Stomach smooth muscle (tissue), 2 donors: Measurements from ENCODE around the gene PPP1R15A.
"Not testable (repeated sequence)": the region's sequence is repeated elsewhere in the genome, so short reads cannot be mapped to it uniquely, and the experiment has no call there.

Experiments
- H3K27ac ChIP-seq: one replicate; pipeline ENCODE4 v1.7.0; 2013; ENCODE audit warnings: mild to moderate bottlenecking, low read length, inconsistent platforms
- H3K27me3 ChIP-seq, 2 donors: one replicate each; pipeline ENCODE4 v1.7.0; 2013; ENCODE audit warnings: low read length in 2 of 2; ENCODE audit not compliant: insufficient read depth in 2 of 2, control insufficient read depth in 1 of 2
- H3K36me3 ChIP-seq, 2 donors: one replicate each; pipeline ENCODE4 v1.7.0; 2013; ENCODE audit warnings: low read length in 2 of 2; ENCODE audit not compliant: control insufficient read depth in 2 of 2, insufficient read depth in 2 of 2
- H3K4me1 ChIP-seq: one replicate; pipeline ENCODE4 v1.7.0; 2013; ENCODE audit warnings: low read length; ENCODE audit not compliant: control insufficient read depth, insufficient read depth
- H3K4me3 ChIP-seq, 2 donors: one replicate each; pipeline ENCODE4 v1.7.0; 2013; ENCODE audit warnings: low read length in 2 of 2
- H3K9ac ChIP-seq, 2 donors: one replicate each; pipeline ENCODE4 v1.7.0; 2013; ENCODE audit warnings: low read length in 2 of 2, mild to moderate bottlenecking in 1 of 2
- H3K9me3 ChIP-seq, 2 donors: one replicate each; pipeline ENCODE4 v1.7.0; 2013; ENCODE audit warnings: low read length in 2 of 2; ENCODE audit not compliant: control insufficient read depth in 2 of 2
- donor health status: healthy.
- donor health status: Pancreatic carcinoma.

The PPP1R15A gene

GRCh38 chr19:48837687-48838086 is 34.5 kb upstream of the PPP1R15A start:
- Histone ChIP-seq H3K9ac (no peak overlapping the region), H3K4me1 (peaks cover 17% of the 10 kb centered on the region), H3K4me3 (no peak overlapping the region), H3K27ac (peak overlapping the region; percentile 77), H3K36me3 (no peaks in the 10 kb centered on the region), H3K27me3 (no peaks in the 10 kb centered on the region), H3K9me3 (no peaks in the 10 kb centered on the region)

GRCh38 chr19:48841047-48841446 is 31.2 kb upstream of the PPP1R15A start:
- H3K27ac ChIP-seq = no peak overlapping the region
- peaks cover 0 to 6% of the 10 kb centered on the region in 2 donors for H3K36me3 ChIP-seq
- H3K27me3 ChIP-seq = no peaks in the 10 kb centered on the region
- H3K9ac ChIP-seq = no peak overlapping the region
- H3K4me1 ChIP-seq = peaks cover 10% of the 10 kb centered on the region
- H3K9me3 ChIP-seq = no peaks in the 10 kb centered on the region
- H3K4me3 ChIP-seq = no peak overlapping the region

GRCh38 chr19:48841571-48841970 is 30.6 kb upstream of the PPP1R15A start:
- Histone ChIP-seq H3K9me3 (no peaks in the 10 kb centered on the region), H3K36me3 (peaks cover 0 to 6% of the 10 kb centered on the region in 2 donors), H3K9ac (no peak overlapping the region), H3K4me3 (no peak overlapping the region), H3K27me3 (no peaks in the 10 kb centered on the region), H3K4me1 (peaks cover 5% of the 10 kb centered on the region), H3K27ac (no peak overlapping the region)

- peaks cover 0 to 6% of the 10 kb centered on the region in 2 donors for H3K36me3 ChIP-seq
- H3K9ac ChIP-seq = no peak overlapping the region
- no peaks in the 10 kb centered on the region for H3K9me3 ChIP-seq
- no peak overlapping the region for H3K4me3 ChIP-seq
- no peaks in the 10 kb centered on the region for H3K4me1 ChIP-seq
- H3K27me3 ChIP-seq = no peaks in the 10 kb centered on the region
- no peak overlapping the region for H3K27ac ChIP-seq
Observed at GRCh38 chr19:48842789-48843162, 29.4 kb upstream of the PPP1R15A start.

- H3K27me3 ChIP-seq = no peaks in the 10 kb centered on the region
- H3K9ac ChIP-seq = no peak overlapping the region
- no peak overlapping the region for H3K27ac ChIP-seq
- H3K4me3 ChIP-seq = no peak overlapping the region
- H3K36me3 ChIP-seq = peaks cover 0 to 6% of the 10 kb centered on the region in 2 donors
- H3K4me1 ChIP-seq = no peaks in the 10 kb centered on the region
- no peaks in the 10 kb centered on the region for H3K9me3 ChIP-seq
Observed at GRCh38 chr19:48844472-48844871, 27.7 kb upstream of the PPP1R15A start.

GRCh38 chr19:48845384-48845783 is 26.8 kb upstream of the PPP1R15A start:
- Histone ChIP-seq H3K9ac (no peak overlapping the region), H3K27ac (no peak overlapping the region), H3K9me3 (no peaks in the 10 kb centered on the region), H3K27me3 (no peaks in the 10 kb centered on the region), H3K4me3 (no peak overlapping the region), H3K4me1 (no peaks in the 10 kb centered on the region), H3K36me3 (peaks cover 0 to 6% of the 10 kb centered on the region in 2 donors)

GRCh38 chr19:48846659-48847058 is 25.6 kb upstream of the PPP1R15A start:
- not testable (repeated sequence) for H3K9ac ChIP-seq, H3K27me3 ChIP-seq, H3K4me1 ChIP-seq, H3K27ac ChIP-seq, H3K36me3 ChIP-seq, H3K9me3 ChIP-seq, H3K4me3 ChIP-seq

- Histone ChIP-seq H3K4me3 (no peak overlapping the region), H3K36me3 (peaks cover 0 to 3% of the 10 kb centered on the region in 2 donors), H3K27ac (no peak overlapping the region), H3K27me3 (no peaks in the 10 kb centered on the region), H3K9me3 (no peaks in the 10 kb centered on the region), H3K9ac (no peak overlapping the region), H3K4me1 (no peaks in the 10 kb centered on the region)
Observed at GRCh38 chr19:48852292-48852691, 19.9 kb upstream of the PPP1R15A start.

- Histone ChIP-seq H3K4me1 (no peaks in the 10 kb centered on the region), H3K9ac (no peak overlapping the region), H3K36me3 (peaks cover 0 to 3% of the 10 kb centered on the region in 2 donors), H3K27me3 (no peaks in the 10 kb centered on the region), H3K27ac (no peak overlapping the region), H3K4me3 (no peak overlapping the region), H3K9me3 (no peaks in the 10 kb centered on the region)
Observed at GRCh38 chr19:48853483-48853882, 18.7 kb upstream of the PPP1R15A start.

- no peaks in the 10 kb centered on the region for H3K4me1 ChIP-seq
- no peaks in the 10 kb centered on the region for H3K9me3 ChIP-seq
- H3K4me3 ChIP-seq = no peak overlapping the region
- no peaks in the 10 kb centered on the region for H3K27me3 ChIP-seq
- no peak overlapping the region for H3K27ac ChIP-seq
- H3K9ac ChIP-seq = no peak overlapping the region
- H3K36me3 ChIP-seq = peaks cover 0 to 3% of the 10 kb centered on the region in 2 donors
Observed at GRCh38 chr19:48854103-48854502, 18.1 kb upstream of the PPP1R15A start.

- Histone ChIP-seq H3K9ac (no peak overlapping the region), H3K36me3 (peaks cover 0 to 3% of the 10 kb centered on the region in 2 donors), H3K9me3 (no peaks in the 10 kb centered on the region), H3K27ac (no peak overlapping the region), H3K4me1 (no peaks in the 10 kb centered on the region), H3K27me3 (no peaks in the 10 kb centered on the region), H3K4me3 (no peak overlapping the region)
Observed at GRCh38 chr19:48856921-48857320, 15.3 kb upstream of the PPP1R15A start.
